Smooth muscle cell (in vitro differentiated cells): ENCODE measurements around the gene LIN37. TPM values are rescaled to one million over a fixed set of nuclear protein-coding genes. Genes with fewer than 3 reads are reported as not detected.

Experiments
- DNase-seq: peaks from one replicate; lab custom pipeline; 2025; ENCODE audit not compliant: unreplicated experiment; lab: John Stamatoyannopoulos, UW
- H2AFZ ChIP-seq: fragments of 200-600 bp; sonication (generic); 2 replicates; pipeline ENCODE4 v1.6.0; 2016; ENCODE audit warnings: antibody characterized with exemption, low read depth, mild to moderate bottlenecking
- H3F3A ChIP-seq: fragments of 200-600 bp; sonication (generic); 2 replicates; pipeline ENCODE4 v1.6.0; 2017; ENCODE audit warnings: antibody characterized with exemption, low read depth
- H3K27ac ChIP-seq: fragments of 200-600 bp; sonication (generic); 2 replicates; pipeline ENCODE4 v1.5.1; 2016; ENCODE audit warnings: low read depth, mild to moderate bottlenecking
- H3K27me3 ChIP-seq: fragments of 200-600 bp; sonication (generic); 2 replicates; pipeline ENCODE4 v1.6.1; 2016; ENCODE audit warnings: low read depth, mild to moderate bottlenecking
- H3K36me3 ChIP-seq: fragments of 200-600 bp; sonication (generic); 2 replicates; pipeline ENCODE4 v1.5.1; 2016; ENCODE audit warnings: low read depth
- H3K4me1 ChIP-seq: fragments of 200-600 bp; sonication (generic); 2 replicates; pipeline ENCODE4 v1.5.1; 2016; ENCODE audit warnings: low read depth
- H3K4me2 ChIP-seq: fragments of 200-600 bp; sonication (generic); 2 replicates; pipeline ENCODE4 v1.6.0; 2016; ENCODE audit warnings: mild to moderate bottlenecking
- H3K4me3 ChIP-seq: fragments of 200-600 bp; sonication (generic); 2 replicates; pipeline ENCODE4 v1.5.1; 2016; ENCODE audit warnings: mild to moderate bottlenecking
- H3K79me2 ChIP-seq: fragments of 200-600 bp; sonication (generic); 2 replicates; pipeline ENCODE4 v1.6.0; 2016; ENCODE audit warnings: low read depth, mild to moderate bottlenecking
- H3K9ac ChIP-seq: fragments of 200-600 bp; sonication (generic); 2 replicates; pipeline ENCODE4 v1.6.0; 2016; ENCODE audit warnings: low read depth
- H3K9me3 ChIP-seq: fragments of 200-600 bp; sonication (generic); replicated peaks from 2 replicates; pipeline ENCODE4 v1.5.1; 2016; ENCODE audit warnings: low read depth
- H4K20me1 ChIP-seq: fragments of 200-600 bp; sonication (generic); 2 replicates; pipeline ENCODE4 v1.6.0; 2016; ENCODE audit warnings: low read depth
- CTCF ChIP-seq: fragments of 200-600 bp; sonication (generic); IDR thresholded peaks from 2 replicates; pipeline ENCODE4 v1.5.1; 2017; ENCODE audit warnings: borderline replicate concordance, mild to moderate bottlenecking, antibody characterized with exemption; ENCODE audit not compliant: insufficient read depth, poor library complexity, severe bottlenecking
- WGBS: methylation state at CpG from one replicate; pipeline ENCODE4 v1.1.7; 2016; ENCODE audit warnings: low lambda C conversion rate; 5-methylcytosine and 5-hydroxymethylcytosine counted together
- polyA plus RNA-seq: library from polyadenylated mRNA; unstranded; fragments of >200 nt; fragmentation: Nextera tagmentation; extraction: Ambion mirVana; gene quantifications from 2 replicates; pipeline ENCODE4 v1.2.1, GENCODE V29; 2016
- total RNA-seq: library from RNA; depleted of rRNA; stranded (reverse); fragments of >200 nt; gene quantifications from 2 replicates; pipeline ENCODE4 v1.2.3, GENCODE V29; 2014

LIN37 gene
- total and polyA plus RNA-seq, 2 experiments from 2014 or later = 16.4 to 17.8 TPM

DNA sequence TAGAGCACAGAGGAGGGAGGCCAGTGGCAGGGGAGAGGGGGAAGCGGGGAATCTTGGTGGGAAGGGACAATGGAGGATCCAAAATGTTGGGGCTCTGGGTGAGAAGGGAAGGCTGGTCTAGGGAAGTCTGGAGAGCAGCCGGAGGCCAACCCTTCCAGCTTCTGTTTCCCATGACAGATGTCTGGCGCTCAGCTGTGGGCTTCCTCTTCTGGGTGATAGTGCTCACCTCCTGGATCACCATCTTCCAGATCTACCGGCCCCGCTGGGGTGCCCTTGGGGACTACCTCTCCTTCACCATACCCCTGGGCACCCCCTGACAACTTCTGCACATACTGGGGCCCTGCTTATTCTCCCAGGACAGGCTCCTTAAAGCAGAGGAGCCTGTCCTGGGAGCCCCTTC, 1.8 kb upstream of the LIN37 start:
- peaks cover 9% of the 10 kb centered on the region for H3K4me1 ChIP-seq
- peak overlapping the region; percentile 100 for H3K9ac ChIP-seq
- peak overlapping the region; percentile 83 for H3K4me3 ChIP-seq
- H3K4me2 ChIP-seq = peak overlapping the region; percentile 94
- H3K79me2 ChIP-seq = peaks cover 43% of the 10 kb centered on the region
- no peaks in the 10 kb centered on the region for H3K36me3 ChIP-seq
- no peaks in the 10 kb centered on the region for H3K9me3 ChIP-seq
- TF ChIP-seq CTCF = no peak
- H3K27ac ChIP-seq = peak overlapping the region; percentile 100
- H3K27me3 ChIP-seq = no peaks in the 10 kb centered on the region
- WGBS = 98% methylated on average over 5 of the region's 5 CpGs
- H2AFZ ChIP-seq = no peak overlapping the region
- H3F3A ChIP-seq = no peaks in the 10 kb centered on the region
- no peak for DNase-seq
- peaks cover 3% of the 10 kb centered on the region for H4K20me1 ChIP-seq

- H2AFZ ChIP-seq = no peak overlapping the region
- H3K36me3 ChIP-seq = no peaks in the 10 kb centered on the region
- no peak for TF ChIP-seq CTCF
- peaks cover 12% of the 10 kb centered on the region for H3F3A ChIP-seq
- H3K27ac ChIP-seq = peak overlapping the region; percentile 45
- H4K20me1 ChIP-seq = peaks cover 9% of the 10 kb centered on the region
- no peaks in the 10 kb centered on the region for H3K27me3 ChIP-seq
- H3K4me3 ChIP-seq = no peak overlapping the region
- H3K4me2 ChIP-seq = peak overlapping the region; percentile 21
- peaks cover 46% of the 10 kb centered on the region for H3K79me2 ChIP-seq
- WGBS = 83% methylated on average over 3 of the region's 5 CpGs
- no peak for DNase-seq
- H3K9me3 ChIP-seq = no peaks in the 10 kb centered on the region
- peaks cover 10% of the 10 kb centered on the region for H3K4me1 ChIP-seq
- H3K9ac ChIP-seq = peak overlapping the region; percentile 15
Measured at GRCh38 chr19:35750167-35750566, 1.8 kb downstream of the LIN37 start.

- TF ChIP-seq CTCF = no peak
- 96% methylated on average over 14 of the region's 14 CpGs for WGBS
Measured at GRCh38 chr19:35751839-35752745, 3.7 kb downstream of the LIN37 start.

More at GRCh38 chr19:35751839-35752745, 3.7 kb downstream of the LIN37 start:
- no peak for DNase-seq
- Histone ChIP-seq H3K27me3 (no peaks in the 10 kb centered on the region), H3K9ac (no peak overlapping the region), H3K9me3 (no peaks in the 10 kb centered on the region), H3F3A (peaks cover 26% of the 10 kb centered on the region), H3K36me3 (no peaks in the 10 kb centered on the region), H3K27ac (no peak overlapping the region), H2AFZ (no peak overlapping the region), H4K20me1 (peaks cover 11% of the 10 kb centered on the region), H3K79me2 (peaks cover 31% of the 10 kb centered on the region), H3K4me1 (peaks cover 22% of the 10 kb centered on the region), H3K4me3 (no peak overlapping the region), H3K4me2 (no peak overlapping the region)
